ENCODE data around the gene ACOX1.

The ACOX1 gene

DNA sequence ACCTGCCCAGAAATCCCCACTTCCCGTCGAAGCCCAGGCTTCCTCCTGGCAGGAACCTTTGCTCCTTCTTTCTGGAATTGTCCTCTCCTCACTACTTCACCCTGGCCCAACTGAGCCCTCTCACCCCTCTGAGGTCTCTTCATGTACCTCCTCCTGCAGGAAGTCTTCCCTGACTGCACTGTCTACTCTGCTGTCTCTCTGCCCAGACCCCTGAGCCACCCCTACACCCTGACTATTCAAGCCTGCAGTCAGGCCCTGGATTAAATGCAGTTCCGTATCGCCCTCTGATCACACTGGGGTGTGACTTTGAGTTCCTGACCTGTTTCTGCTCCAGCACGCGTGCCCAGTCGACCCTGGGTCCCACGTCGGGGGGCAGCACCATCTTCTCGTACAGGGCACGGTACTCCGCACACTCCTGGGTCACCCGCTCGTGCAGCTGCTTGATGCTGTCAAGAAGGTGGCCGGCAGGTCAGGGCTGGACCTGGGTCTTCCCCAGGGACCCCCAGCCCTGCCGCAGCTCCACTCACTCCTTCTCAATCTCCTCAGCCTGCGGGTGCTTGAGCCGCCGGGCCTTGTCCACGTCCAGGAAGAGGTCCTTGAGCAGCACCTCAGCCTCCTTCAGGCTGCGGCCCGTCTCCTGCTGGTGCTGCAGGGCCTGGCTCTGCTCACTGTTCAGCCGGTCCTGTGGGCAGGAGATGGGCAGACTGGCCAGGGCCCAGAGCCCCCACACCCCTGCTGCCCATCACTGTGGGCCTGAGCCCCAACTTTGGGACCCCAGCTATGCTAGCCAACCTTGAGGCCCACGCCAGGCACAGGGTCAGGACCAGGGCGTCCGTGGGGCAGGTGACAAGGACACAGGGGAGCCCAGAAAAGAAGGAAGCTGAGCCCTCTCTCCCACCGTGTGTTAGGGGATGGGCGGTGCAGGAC lies 44.3 kb upstream of the ACOX1 start:
- TF ChIP-seq, protein P1, sequence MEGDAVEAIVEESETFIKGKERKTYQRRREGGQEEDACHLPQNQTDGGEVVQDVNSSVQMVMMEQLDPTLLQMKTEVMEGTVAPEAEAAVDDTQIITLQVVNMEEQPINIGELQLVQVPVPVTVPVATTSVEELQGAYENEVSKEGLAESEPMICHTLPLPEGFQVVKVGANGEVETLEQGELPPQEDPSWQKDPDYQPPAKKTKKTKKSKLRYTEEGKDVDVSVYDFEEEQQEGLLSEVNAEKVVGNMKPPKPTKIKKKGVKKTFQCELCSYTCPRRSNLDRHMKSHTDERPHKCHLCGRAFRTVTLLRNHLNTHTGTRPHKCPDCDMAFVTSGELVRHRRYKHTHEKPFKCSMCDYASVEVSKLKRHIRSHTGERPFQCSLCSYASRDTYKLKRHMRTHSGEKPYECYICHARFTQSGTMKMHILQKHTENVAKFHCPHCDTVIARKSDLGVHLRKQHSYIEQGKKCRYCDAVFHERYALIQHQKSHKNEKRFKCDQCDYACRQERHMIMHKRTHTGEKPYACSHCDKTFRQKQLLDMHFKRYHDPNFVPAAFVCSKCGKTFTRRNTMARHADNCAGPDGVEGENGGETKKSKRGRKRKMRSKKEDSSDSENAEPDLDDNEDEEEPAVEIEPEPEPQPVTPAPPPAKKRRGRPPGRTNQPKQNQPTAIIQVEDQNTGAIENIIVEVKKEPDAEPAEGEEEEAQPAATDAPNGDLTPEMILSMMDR (IDR thresholded peaks at IDR 0.05; ENCODE audit: insufficient read depth, missing control alignments): no peak
- FAIRE-seq (no peak), DNase-seq (ENCODE audit: insufficient read length, low spot score) (no peak)

DNA sequence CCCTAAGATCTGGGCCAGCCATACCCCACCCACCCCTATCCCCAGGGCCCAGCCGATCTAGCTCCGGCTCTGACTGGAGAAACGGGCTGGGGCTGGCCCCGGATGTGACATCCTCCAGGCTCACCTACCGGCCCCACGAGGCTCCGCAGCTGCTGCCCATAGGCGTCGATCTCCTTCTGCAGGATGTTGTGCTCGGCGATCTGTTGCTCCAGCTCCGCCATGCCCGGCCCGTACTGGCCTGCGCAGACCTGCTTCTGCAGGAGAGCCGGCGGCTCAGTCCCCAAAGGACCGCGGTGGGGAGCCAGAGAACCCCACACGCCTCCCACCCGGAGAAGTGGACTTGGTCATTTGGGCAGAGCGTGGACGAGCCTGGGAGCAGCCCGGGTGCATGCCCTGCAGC lies 43.3 kb upstream of the ACOX1 start:
- no peak for DNase-seq (ENCODE audit: insufficient read length, low spot score)
- TF ChIP-seq, protein P1 (IDR thresholded peaks at IDR 0.05; ENCODE audit: insufficient read depth, missing control alignments): no peak
- no peak for FAIRE-seq

DNA sequence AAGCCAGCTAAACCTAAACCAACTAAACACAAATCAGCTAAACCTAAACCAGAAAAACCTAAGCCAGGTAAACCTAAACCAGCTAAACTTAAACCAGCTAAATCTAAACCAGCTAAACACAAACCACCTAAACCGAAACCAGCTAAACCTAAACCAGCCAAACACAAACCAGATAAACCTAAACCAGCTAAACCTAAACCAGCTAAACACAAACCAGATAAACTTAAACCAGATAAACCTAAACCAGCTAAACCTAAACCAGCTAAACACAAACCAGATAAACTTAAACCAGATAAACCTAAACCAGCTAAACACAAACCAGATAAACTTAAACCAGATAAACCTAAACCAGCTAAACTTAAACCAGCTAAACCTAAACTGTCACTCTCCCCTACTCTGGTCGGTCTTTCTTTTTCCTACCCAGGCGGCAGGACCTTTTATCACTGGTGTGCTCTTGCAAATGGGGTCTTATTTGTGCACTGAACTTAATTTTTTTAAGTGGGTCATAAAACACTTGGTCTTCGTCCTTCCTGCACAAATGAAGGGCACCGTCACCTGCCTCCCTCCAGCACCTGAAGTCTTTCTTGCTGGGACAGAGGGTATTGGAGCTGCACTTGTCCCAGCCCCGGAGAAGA lies 41.0 kb upstream of the ACOX1 start:
- DNase-seq (ENCODE audit: insufficient read length, low spot score): no peak
- no peak for FAIRE-seq
- TF ChIP-seq, protein P1 (IDR thresholded peaks at IDR 0.05; ENCODE audit: insufficient read depth, missing control alignments): no peak

DNA sequence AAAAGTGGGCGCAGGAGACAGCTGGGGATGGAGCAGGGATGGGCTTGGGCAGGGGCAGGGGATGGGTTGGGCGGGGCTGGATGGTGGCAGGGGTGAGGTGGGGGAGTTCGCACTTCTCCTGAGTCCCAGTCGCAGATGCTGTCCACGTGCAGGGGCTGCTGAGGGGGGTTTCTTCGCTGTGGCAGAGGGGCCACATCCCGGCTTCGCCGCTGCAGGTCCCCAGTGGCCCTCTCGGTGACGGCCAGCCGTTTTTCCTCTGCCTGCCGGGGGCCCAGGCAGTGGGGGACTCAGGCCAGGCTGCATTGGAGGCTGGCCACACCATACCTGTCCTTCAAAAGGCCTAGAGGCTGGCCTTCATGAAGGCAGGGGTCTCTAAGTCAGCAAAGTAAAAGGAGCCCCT lies 39.8 kb upstream of the ACOX1 start:
- DNase-seq (ENCODE audit: insufficient read length, low spot score) (no peak), FAIRE-seq (no peak)
- TF ChIP-seq, protein P1 (IDR thresholded peaks at IDR 0.05; ENCODE audit: insufficient read depth, missing control alignments): no peak

DNA sequence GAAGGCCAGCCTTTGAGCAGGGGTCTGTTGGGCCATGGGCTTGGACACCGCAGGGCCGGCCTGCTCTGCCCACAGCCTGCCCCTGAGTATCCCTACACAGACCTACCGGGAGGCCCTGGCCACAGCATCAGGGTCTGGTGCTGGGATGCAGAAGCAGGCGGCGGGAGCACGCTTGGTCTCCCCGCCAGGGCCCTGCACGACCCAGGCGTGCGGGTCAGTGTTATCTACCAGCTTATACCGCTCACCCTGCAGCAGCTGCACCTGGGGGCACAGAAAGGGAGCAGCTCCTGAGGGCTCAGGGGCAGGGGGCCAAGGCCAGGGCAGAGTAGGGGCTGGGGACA lies 39.3 kb upstream of the ACOX1 start:
- DNase-seq (ENCODE audit: insufficient read length, low spot score) (no peak), FAIRE-seq (no peak)
- TF ChIP-seq, protein P1 (IDR thresholded peaks at IDR 0.05; ENCODE audit: insufficient read depth, missing control alignments): no peak

DNA sequence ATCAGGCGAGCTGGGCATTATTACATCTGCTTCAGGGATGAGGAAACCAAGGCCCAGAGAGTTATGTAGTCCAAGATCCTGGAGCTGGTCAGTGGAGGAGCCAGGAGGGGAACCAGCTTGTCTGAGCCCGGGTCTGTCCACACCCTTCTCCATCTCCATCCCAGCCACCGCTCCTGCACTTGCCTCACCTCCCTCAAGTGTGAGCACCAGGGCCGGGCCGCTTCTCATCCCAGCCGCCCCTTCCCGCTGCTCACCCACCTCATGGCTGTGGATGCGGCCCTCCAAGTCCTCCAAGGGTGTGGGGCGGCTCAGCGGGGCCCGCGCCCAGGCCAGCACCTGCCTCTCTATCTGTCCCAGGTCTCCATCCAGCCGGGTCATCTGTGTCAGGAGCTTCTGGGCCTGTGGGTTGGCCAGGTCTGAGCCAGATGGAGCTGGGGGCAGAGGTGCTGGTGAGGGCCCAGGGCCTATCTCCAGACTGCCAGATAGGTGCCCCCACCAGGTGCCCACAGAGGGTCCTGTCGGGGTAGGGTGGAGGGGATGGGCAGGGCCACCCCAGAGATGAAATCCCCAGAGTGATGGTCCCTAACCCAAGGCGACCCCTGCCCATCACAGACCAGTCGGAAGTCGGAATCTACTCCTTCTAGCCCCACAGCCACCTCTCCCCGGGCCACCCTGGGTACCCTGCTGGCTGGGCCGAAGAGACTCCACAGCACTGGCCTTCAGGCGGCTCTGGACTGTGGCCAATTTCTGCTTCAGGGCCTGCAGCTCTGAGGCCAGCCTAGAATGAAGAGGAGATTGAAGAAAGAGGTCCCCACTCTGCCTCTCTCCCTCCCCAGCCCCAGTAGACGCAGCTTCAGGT lies 38.7 kb upstream of the ACOX1 start:
- TF ChIP-seq, protein P1 (IDR thresholded peaks at IDR 0.05; ENCODE audit: insufficient read depth, missing control alignments): no peak
- no peak for FAIRE-seq
- DNase-seq (ENCODE audit: insufficient read length, low spot score): no peak
